ENCODE results near the gene DOC2B. TPM values are rescaled to one million over a fixed set of nuclear protein-coding genes. Genes with fewer than 3 reads are reported as not detected.

The DOC2B gene
- total and polyA plus RNA-seq, 11 donors, result 1.7 to 13.0 (median 5.8) TPM

Other genes starting within 250 kb of the DOC2B start
- gene SCGB1C2, start 44.1 kb downstream of the DOC2B start, total RNA-seq, result not detected
- gene SCGB1C2, start 44.1 kb downstream of the DOC2B start, polyA plus RNA-seq, result not detected
- 1 to 10 TPM; 2.8 to 9.4 (median 6.7) TPM for gene RPH3AL, start 171.2 kb upstream of the DOC2B start, total RNA-seq
- gene RPH3AL, start 171.2 kb upstream of the DOC2B start, polyA plus RNA-seq, result 1 to 10 TPM; 4.3 to 6.3 TPM

All from heart left ventricle (tissue), 11 donors.